Left ventricle myocardium inferior (tissue), 1 donor: ENCODE results near the gene ULK4. TPM values are rescaled to one million over a fixed set of nuclear protein-coding genes. Genes with fewer than 3 reads are reported as not detected.

Source experiments
- DNase-seq: peaks from one replicate; pipeline ENCODE4 v3.0.0-alpha.2; 2020
- H3K27ac ChIP-seq: fragments of 200-600 bp; replicated peaks from 2 replicates; pipeline ENCODE4 v1.8.0; 2021
- H3K27me3 ChIP-seq: fragments of 200-600 bp; 2 replicates; pipeline ENCODE4 v1.8.0; 2021; ENCODE audit warnings: low read depth
- H3K36me3 ChIP-seq: fragments of 200-600 bp; 2 replicates; pipeline ENCODE4 v1.8.0; 2021
- H3K4me1 ChIP-seq: fragments of 200-600 bp; 2 replicates; pipeline ENCODE4 v1.8.0; 2021
- H3K4me3 ChIP-seq: fragments of 200-600 bp; 2 replicates; pipeline ENCODE4 v1.8.0; 2021; ENCODE audit warnings: mild to moderate bottlenecking, moderate library complexity
- H3K9me3 ChIP-seq: fragments of 200-600 bp; replicated peaks from 2 replicates; pipeline ENCODE4 v1.8.0; 2021
- CTCF ChIP-seq: fragments of 200-600 bp; IDR thresholded peaks from 2 replicates; pipeline ENCODE4 v1.8.0; 2021; ENCODE audit warnings: antibody characterized with exemption, mild to moderate bottlenecking, borderline replicate concordance
- intact Hi-C: fragments of 100-400 bp; cut with micrococcal nuclease; formaldehyde crosslinking; loops from one replicate; pipeline ENCODE4 v1.11.0; 2022
- total RNA-seq: library from RNA; stranded (reverse); fragmentation: NEBNext Ultra II Directional; extraction: Animal tissue kit (Norgen Biotek cat#: 25700); gene quantifications from one replicate; pipeline ENCODE4 v1.2.1, GENCODE V29; 2021
- donor health status: DM: no; HTN: yes; CAD: no; lungs with severe emphysema.

Gene ULK4
- total RNA-seq, 1 donor from 2014 or later = 1.8 TPM

- no peak overlapping the region for H3K4me3 ChIP-seq
- no peak for TF ChIP-seq CTCF
- no peak overlapping the region for H3K27ac ChIP-seq
- intact Hi-C loops = no loop called here
- H3K9me3 ChIP-seq = no peaks in the 10 kb centered on the region
- no peaks in the 10 kb centered on the region for H3K27me3 ChIP-seq
- no peaks in the 10 kb centered on the region for H3K36me3 ChIP-seq
- DNase-seq = no peak
- H3K4me1 ChIP-seq = peaks cover 91% of the 10 kb centered on the region
These were observed 748.3 kb downstream of the ULK4 start for GRCh38 chr3:41213588-41213987.

- no peaks in the 10 kb centered on the region for H3K36me3 ChIP-seq
- H3K4me3 ChIP-seq = no peak overlapping the region
- H3K4me1 ChIP-seq = peaks cover 91% of the 10 kb centered on the region
- no peak for DNase-seq
- no peaks in the 10 kb centered on the region for H3K27me3 ChIP-seq
- no peak for TF ChIP-seq CTCF
- H3K27ac ChIP-seq = no peak overlapping the region
- H3K9me3 ChIP-seq = no peaks in the 10 kb centered on the region
- intact Hi-C loops = no loop called here
These were observed 749.8 kb downstream of the ULK4 start for GRCh38 chr3:41212088-41212487.

GRCh38 chr3:41210966-41211365 lies 750.9 kb downstream of the ULK4 start:
- Histone ChIP-seq H3K36me3 (no peaks in the 10 kb centered on the region), H3K27ac (no peak overlapping the region), H3K4me3 (no peak overlapping the region), H3K4me1 (peaks cover 91% of the 10 kb centered on the region), H3K27me3 (no peaks in the 10 kb centered on the region), H3K9me3 (no peaks in the 10 kb centered on the region)
- no peak for TF ChIP-seq CTCF
- DNase-seq = no peak
- intact Hi-C loops = no loop called here

- Histone ChIP-seq H3K9me3 (no peaks in the 10 kb centered on the region), H3K27ac (no peak overlapping the region), H3K36me3 (no peaks in the 10 kb centered on the region), H3K27me3 (no peaks in the 10 kb centered on the region), H3K4me1 (peaks cover 91% of the 10 kb centered on the region), H3K4me3 (no peak overlapping the region)
- no peak for TF ChIP-seq CTCF
- intact Hi-C loops = loop anchor here (10.0 kb wide), 1 partner anchor 235 kb away; no protein-coding TSS in a partner anchor
- no peak for DNase-seq
These were observed 752.3 kb downstream of the ULK4 start for GRCh38 chr3:41209646-41210045.

- no peak overlapping the region for H3K4me3 ChIP-seq
- DNase-seq = no peak
- no peaks in the 10 kb centered on the region for H3K27me3 ChIP-seq
- no peaks in the 10 kb centered on the region for H3K9me3 ChIP-seq
- intact Hi-C loops = loop anchor here (10.0 kb wide), 1 partner anchor 234 kb away; no protein-coding TSS in a partner anchor
- peaks cover 91% of the 10 kb centered on the region for H3K4me1 ChIP-seq
- H3K36me3 ChIP-seq = no peaks in the 10 kb centered on the region
- H3K27ac ChIP-seq = no peak overlapping the region
- no peak for TF ChIP-seq CTCF
These were observed 753.2 kb downstream of the ULK4 start for GRCh38 chr3:41208507-41209220.
